ENCODE data around the gene TBCEL.
A peak's percentile ranks its signal among the peaks of the same experiment; 100 is the strongest.
"Not testable (repeated sequence)": the region's sequence is repeated elsewhere in the genome, so short reads cannot be mapped to it uniquely, and the experiment has no call there.

Gene TBCEL

DNA sequence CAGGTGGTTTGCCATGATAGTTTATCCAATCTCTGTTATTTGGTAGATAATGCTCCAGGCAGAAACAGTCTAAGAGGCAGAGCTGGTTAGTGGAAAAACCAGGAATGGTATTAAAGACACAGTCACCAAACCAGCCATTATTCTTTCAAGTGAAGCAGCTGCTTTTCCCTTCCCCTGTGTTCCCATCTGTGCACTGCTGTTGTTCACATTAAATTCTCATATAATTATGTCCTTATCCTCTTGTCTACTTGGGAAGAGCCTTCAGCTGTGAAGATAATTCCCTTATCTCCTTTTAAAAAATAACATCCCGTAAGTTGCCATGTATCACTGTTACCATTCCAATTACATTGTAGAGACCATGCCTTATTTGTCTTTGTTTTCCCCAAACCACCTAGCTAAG lies 5.2 kb upstream of the TBCEL start:
- H3K4me2 ChIP-seq (ENCODE audit: low read length) = no peak overlapping the region
- no peak overlapping the region for H3K4me3 ChIP-seq (ENCODE audit: low read depth, low read length)
- no peak overlapping the region for H2AK5ac ChIP-seq (ENCODE audit: low read length)
- H2BK5ac ChIP-seq (ENCODE audit: low read depth, low read length, poor library complexity) = no peak overlapping the region
- H3K23ac ChIP-seq (ENCODE audit: low read length) = no peak overlapping the region
- H2AFZ ChIP-seq (ENCODE audit: insufficient read depth, low read length, poor library complexity) = no peak overlapping the region
- no peak overlapping the region for H3K14ac ChIP-seq (ENCODE audit: low read length)
- H3K36me3 ChIP-seq (ENCODE audit: control insufficient read depth in 1 of 2, insufficient read depth in 2 of 2, low read length in 2 of 2) = no peaks in the 10 kb centered on the region
- no peak overlapping the region for H3K27ac ChIP-seq (ENCODE audit: low read depth, low read length)
- no peak overlapping the region for H3K18ac ChIP-seq (ENCODE audit: low read length)
- no CpG with 5 or more reads among the region's 1 CpG for WGBS (ENCODE audit: extremely low coverage, insufficient coverage, insufficient read length)
- H4K8ac ChIP-seq (ENCODE audit: low read depth, low read length) = no peak overlapping the region
- no peaks in the 10 kb centered on the region for H3K4me1 ChIP-seq (ENCODE audit: control insufficient read depth in 1 of 2, insufficient read depth in 2 of 2, low read length in 2 of 2)
- no peak overlapping the region for H4K12ac ChIP-seq (ENCODE audit: low read depth, low read length)
- no peaks in the 10 kb centered on the region for H3K79me2 ChIP-seq (ENCODE audit: control insufficient read depth, insufficient read depth, low read length, poor library complexity)
- H3K4ac ChIP-seq (ENCODE audit: low read depth, low read length) = no peak overlapping the region
- no peaks in the 10 kb centered on the region for H3K27me3 ChIP-seq (ENCODE audit: insufficient read depth, low read length)
- H3K9me3 ChIP-seq (ENCODE audit: insufficient read depth, low read depth, low read length) = no peaks in the 10 kb centered on the region
- no peak for DNase-seq
- no peaks in the 10 kb centered on the region for H3K79me1 ChIP-seq (ENCODE audit: low read length)
- H2BK12ac ChIP-seq (ENCODE audit: low read length) = no peak overlapping the region
- H4K91ac ChIP-seq (ENCODE audit: low read depth, low read length) = no peak overlapping the region
- H2BK120ac ChIP-seq (ENCODE audit: insufficient read depth, low read length, poor library complexity) = no peak overlapping the region
- H3K9ac ChIP-seq (ENCODE audit: low read length) = no peak overlapping the region

DNA sequence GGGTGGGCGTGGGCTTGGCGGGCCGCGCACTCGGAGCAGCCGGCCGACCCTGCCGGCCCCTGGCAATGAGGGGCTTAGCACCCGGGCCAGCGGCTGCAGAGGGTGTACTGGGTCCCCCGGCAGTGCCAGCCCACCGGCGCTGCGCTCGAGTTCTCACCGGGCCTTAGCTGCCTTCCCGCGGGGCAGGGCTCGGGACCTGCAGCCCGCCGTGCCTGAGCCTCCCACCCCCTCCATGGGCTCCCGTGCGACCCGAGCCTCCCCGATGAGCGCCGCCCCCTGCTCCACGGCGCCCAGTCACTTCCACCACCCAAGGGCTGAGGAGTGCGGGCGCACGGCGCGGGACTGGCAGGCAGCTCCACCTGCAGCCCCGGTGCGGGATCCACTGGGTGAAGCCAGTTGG lies 2.2 kb upstream of the TBCEL start:
- H3K4me2 ChIP-seq (ENCODE audit: low read length); H3K79me1 ChIP-seq (ENCODE audit: low read length); H3K18ac ChIP-seq (ENCODE audit: low read length); H3K27ac ChIP-seq (ENCODE audit: low read depth, low read length); H2BK120ac ChIP-seq (ENCODE audit: insufficient read depth, low read length, poor library complexity); H4K91ac ChIP-seq (ENCODE audit: low read depth, low read length); H2AFZ ChIP-seq (ENCODE audit: insufficient read depth, low read length, poor library complexity); H3K9ac ChIP-seq (ENCODE audit: low read length); H2BK5ac ChIP-seq (ENCODE audit: low read depth, low read length, poor library complexity); H2AK5ac ChIP-seq (ENCODE audit: low read length); H3K4me1 ChIP-seq (ENCODE audit: control insufficient read depth in 1 of 2, insufficient read depth in 2 of 2, low read length in 2 of 2); H3K23ac ChIP-seq (ENCODE audit: low read length); H2BK12ac ChIP-seq (ENCODE audit: low read length); H3K9me3 ChIP-seq (ENCODE audit: insufficient read depth, low read depth, low read length); H3K4me3 ChIP-seq (ENCODE audit: low read depth, low read length); H4K8ac ChIP-seq (ENCODE audit: low read depth, low read length); DNase-seq; H3K36me3 ChIP-seq (ENCODE audit: control insufficient read depth in 1 of 2, insufficient read depth in 2 of 2, low read length in 2 of 2); H3K4ac ChIP-seq (ENCODE audit: low read depth, low read length); H4K12ac ChIP-seq (ENCODE audit: low read depth, low read length); H3K79me2 ChIP-seq (ENCODE audit: control insufficient read depth, insufficient read depth, low read length, poor library complexity); H3K27me3 ChIP-seq (ENCODE audit: insufficient read depth, low read length); H3K14ac ChIP-seq (ENCODE audit: low read length): not testable (repeated sequence)
- no CpG with 5 or more reads among the region's 36 CpGs for WGBS (ENCODE audit: extremely low coverage, insufficient coverage, insufficient read length)

DNA sequence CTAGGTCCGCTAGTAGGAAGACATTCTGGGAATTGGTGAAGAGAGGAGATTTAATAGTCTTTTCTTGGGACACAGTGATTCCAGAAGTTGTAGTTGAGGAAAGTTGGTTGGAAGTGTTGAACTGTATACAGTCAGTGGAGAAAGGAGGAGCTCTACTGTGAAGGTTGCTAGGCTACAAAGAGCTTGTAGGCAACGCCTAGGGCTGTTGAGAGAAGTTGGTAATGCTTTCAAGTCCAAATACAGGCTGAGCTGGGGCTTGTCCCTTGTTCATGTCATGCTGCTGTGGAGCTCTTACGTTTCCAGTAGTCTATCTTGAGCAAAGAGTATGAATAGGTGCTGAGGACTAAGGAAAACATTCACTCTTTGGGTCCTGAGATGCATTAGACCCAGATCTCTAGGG lies 1.1 kb downstream of the TBCEL start:
- Histone ChIP-seq H3K4me2 (ENCODE audit: low read length) (peak overlapping the region; percentile 83), H3K18ac (ENCODE audit: low read length) (peak overlapping the region; percentile 61), H3K27ac (ENCODE audit: low read depth, low read length) (no peak overlapping the region), H3K9ac (ENCODE audit: low read length) (no peak overlapping the region), H3K14ac (ENCODE audit: low read length) (no peak overlapping the region), H3K27me3 (ENCODE audit: insufficient read depth, low read length) (no peaks in the 10 kb centered on the region), H2AK5ac (ENCODE audit: low read length) (no peak overlapping the region), H2BK5ac (ENCODE audit: low read depth, low read length, poor library complexity) (no peak overlapping the region), H3K9me3 (ENCODE audit: insufficient read depth, low read depth, low read length) (no peaks in the 10 kb centered on the region), H2BK120ac (ENCODE audit: insufficient read depth, low read length, poor library complexity) (no peak overlapping the region), H3K79me2 (ENCODE audit: control insufficient read depth, insufficient read depth, low read length, poor library complexity) (peaks cover 8% of the 10 kb centered on the region), H3K4ac (ENCODE audit: low read depth, low read length) (peak overlapping the region; percentile 66), H2AFZ (ENCODE audit: insufficient read depth, low read length, poor library complexity) (no peak overlapping the region), H4K91ac (ENCODE audit: low read depth, low read length) (no peak overlapping the region), H4K8ac (ENCODE audit: low read depth, low read length) (peak overlapping the region; percentile 79), H3K23ac (ENCODE audit: low read length) (no peak overlapping the region), H3K36me3 (ENCODE audit: control insufficient read depth in 1 of 2, insufficient read depth in 2 of 2, low read length in 2 of 2) (no peaks in the 10 kb centered on the region), H3K4me1 (ENCODE audit: control insufficient read depth in 1 of 2, insufficient read depth in 2 of 2, low read length in 2 of 2) (peaks cover 6 to 7% of the 10 kb centered on the region in 2 experiments), H4K12ac (ENCODE audit: low read depth, low read length) (no peak overlapping the region), H3K4me3 (ENCODE audit: low read depth, low read length) (no peak overlapping the region), H3K79me1 (ENCODE audit: low read length) (peaks cover 4% of the 10 kb centered on the region), H2BK12ac (ENCODE audit: low read length) (no peak overlapping the region)
- peak; percentile 7 to 31 for DNase-seq
- no CpG with 5 or more reads among the region's 3 CpGs for WGBS (ENCODE audit: extremely low coverage, insufficient coverage, insufficient read length)

DNA sequence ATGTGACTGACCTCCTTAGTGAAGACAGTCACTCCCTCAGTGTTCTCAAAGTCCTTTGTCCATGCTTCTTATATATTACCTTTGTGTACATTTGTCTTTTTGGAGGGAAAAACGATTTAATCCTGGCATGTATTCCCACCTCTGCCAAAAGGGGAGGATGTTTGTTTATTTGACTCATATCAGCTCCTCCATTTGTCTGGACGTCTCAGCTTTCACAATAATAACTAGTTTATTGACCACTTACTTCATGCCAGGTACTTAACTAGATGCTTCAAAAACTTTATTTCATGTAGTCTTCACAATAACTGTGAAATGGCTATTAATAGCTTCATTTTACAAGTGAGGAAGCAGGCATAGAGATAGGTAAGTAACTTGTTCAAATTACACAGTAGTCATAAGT lies 5.3 kb downstream of the TBCEL start:
- Histone ChIP-seq H3K36me3 (ENCODE audit: control insufficient read depth in 1 of 2, insufficient read depth in 2 of 2, low read length in 2 of 2) (no peaks in the 10 kb centered on the region), H3K9ac (ENCODE audit: low read length) (no peak overlapping the region), H3K18ac (ENCODE audit: low read length) (no peak overlapping the region), H3K4me2 (ENCODE audit: low read length) (no peak overlapping the region), H3K4me3 (ENCODE audit: low read depth, low read length) (no peak overlapping the region), H2AFZ (ENCODE audit: insufficient read depth, low read length, poor library complexity) (no peak overlapping the region), H3K79me2 (ENCODE audit: control insufficient read depth, insufficient read depth, low read length, poor library complexity) (peaks cover 6% of the 10 kb centered on the region), H4K12ac (ENCODE audit: low read depth, low read length) (no peak overlapping the region), H3K23ac (ENCODE audit: low read length) (no peak overlapping the region), H3K9me3 (ENCODE audit: insufficient read depth, low read depth, low read length) (no peaks in the 10 kb centered on the region), H3K14ac (ENCODE audit: low read length) (no peak overlapping the region), H2BK12ac (ENCODE audit: low read length) (no peak overlapping the region), H4K91ac (ENCODE audit: low read depth, low read length) (no peak overlapping the region), H2BK5ac (ENCODE audit: low read depth, low read length, poor library complexity) (no peak overlapping the region), H3K27ac (ENCODE audit: low read depth, low read length) (no peak overlapping the region), H3K4ac (ENCODE audit: low read depth, low read length) (no peak overlapping the region), H4K8ac (ENCODE audit: low read depth, low read length) (no peak overlapping the region), H3K79me1 (ENCODE audit: low read length) (peaks cover 4% of the 10 kb centered on the region), H2BK120ac (ENCODE audit: insufficient read depth, low read length, poor library complexity) (no peak overlapping the region), H3K27me3 (ENCODE audit: insufficient read depth, low read length) (no peaks in the 10 kb centered on the region), H3K4me1 (ENCODE audit: control insufficient read depth in 1 of 2, insufficient read depth in 2 of 2, low read length in 2 of 2) (peaks cover 6 to 7% of the 10 kb centered on the region in 2 experiments), H2AK5ac (ENCODE audit: low read length) (no peak overlapping the region)
- no CpG with 5 or more reads among the region's 2 CpGs for WGBS (ENCODE audit: extremely low coverage, insufficient coverage, insufficient read length)
- DNase-seq = no peak

All from trophoblast cell (in vitro differentiated cells and primary cell).